Uterus (tissue), 4 donors: ENCODE measurements around the gene DLG5. TPM values are rescaled to one million over a fixed set of nuclear protein-coding genes. Genes with fewer than 3 reads are reported as not detected.

Experiments
- DNase-seq, 2 donors: peaks; one replicate each; pipeline ENCODE4 v3.0.0-alpha.2; 2019 to 2020
- H3K27ac ChIP-seq, 2 donors: fragments of 200-600 bp; sonication (generic); 1 replicate in 1 of 2; 2 replicates in 1 of 2; pipeline ENCODE4 v1.5.1; 2016 to 2018
- H3K27me3 ChIP-seq, 2 donors: fragments of 200-600 bp; sonication (generic); one replicate each; pipeline ENCODE4 v1.5.1; 2018 to 2019; ENCODE audit warnings: control low read depth in 1 of 2
- H3K36me3 ChIP-seq, 2 donors: fragments of 200-600 bp; sonication (generic); one replicate each; pipeline ENCODE4 v1.5.1; 2019; ENCODE audit warnings: control low read depth in 1 of 2
- H3K4me1 ChIP-seq, 2 donors: fragments of 200-600 bp; sonication (generic); one replicate each; pipeline ENCODE4 v1.5.1; 2018 to 2019; ENCODE audit warnings: control low read depth in 1 of 2
- H3K4me3 ChIP-seq, 2 donors: fragments of 200-600 bp; sonication (generic); 1 replicate in 1 of 2; 2 replicates in 1 of 2; pipeline ENCODE4 v1.5.1; 2018 to 2019; ENCODE audit warnings: mild to moderate bottlenecking in 1 of 2
- H3K9me3 ChIP-seq, 2 donors: fragments of 200-600 bp; sonication (generic); one replicate each; pipeline ENCODE4 v1.5.1; 2019; ENCODE audit warnings: control low read depth in 1 of 2
- POLR2A ChIP-seq, 2 donors: fragments of 450-650 bp; IDR thresholded peaks; one replicate each; pipeline ENCODE4 v1.6.1; 2016; ENCODE audit warnings: antibody characterized with exemption in 2 of 2, mild to moderate bottlenecking in 1 of 2, moderate library complexity in 1 of 2
- intact Hi-C: fragments of 100-400 bp; cut with DNase I; formaldehyde crosslinking; loops from one replicate; pipeline ENCODE4 v1.15.1; 2023; ENCODE audit warnings: low total_unique reads
- total RNA-seq, 4 donors: library from RNA; depleted of rRNA in 3 of 4; stranded (reverse); fragments of >200 nt in 3 of 4; gene quantifications; one replicate each; pipeline versions ENCODE4 v1.1.0 to v1.2.4, GENCODE V29; 2014 to 2023
- TF ChIP-seq, protein P1 (sequence below), 4 experiments: fragments of 200-600 bp in 2 of 4; fragments of 450-650 bp in 2 of 4; sonication (generic) in 2 of 4; IDR thresholded peaks; one replicate each; pipeline ENCODE4 v1.5.1; 2016 to 2019; ENCODE audit warnings: antibody characterized with exemption in 4 of 4, mild to moderate bottlenecking in 2 of 4, moderate library complexity in 1 of 4
- donor health status: DM: yes; HTN: yes; CAD: no.

Gene DLG5
- total RNA-seq, 4 donors from 2014 or later: 27.1 to 72.6 (median 46.5) TPM

- Histone ChIP-seq H3K4me1 (peaks cover 15 to 39% of the 10 kb centered on the region in 2 donors), H3K27ac (peak overlapping the region; percentile 75 to 82)
- intact Hi-C loops: no loop called here
Measured at GRCh38 chr10:77874872-77875271, 51.7 kb downstream of the DLG5 start.

DNA sequence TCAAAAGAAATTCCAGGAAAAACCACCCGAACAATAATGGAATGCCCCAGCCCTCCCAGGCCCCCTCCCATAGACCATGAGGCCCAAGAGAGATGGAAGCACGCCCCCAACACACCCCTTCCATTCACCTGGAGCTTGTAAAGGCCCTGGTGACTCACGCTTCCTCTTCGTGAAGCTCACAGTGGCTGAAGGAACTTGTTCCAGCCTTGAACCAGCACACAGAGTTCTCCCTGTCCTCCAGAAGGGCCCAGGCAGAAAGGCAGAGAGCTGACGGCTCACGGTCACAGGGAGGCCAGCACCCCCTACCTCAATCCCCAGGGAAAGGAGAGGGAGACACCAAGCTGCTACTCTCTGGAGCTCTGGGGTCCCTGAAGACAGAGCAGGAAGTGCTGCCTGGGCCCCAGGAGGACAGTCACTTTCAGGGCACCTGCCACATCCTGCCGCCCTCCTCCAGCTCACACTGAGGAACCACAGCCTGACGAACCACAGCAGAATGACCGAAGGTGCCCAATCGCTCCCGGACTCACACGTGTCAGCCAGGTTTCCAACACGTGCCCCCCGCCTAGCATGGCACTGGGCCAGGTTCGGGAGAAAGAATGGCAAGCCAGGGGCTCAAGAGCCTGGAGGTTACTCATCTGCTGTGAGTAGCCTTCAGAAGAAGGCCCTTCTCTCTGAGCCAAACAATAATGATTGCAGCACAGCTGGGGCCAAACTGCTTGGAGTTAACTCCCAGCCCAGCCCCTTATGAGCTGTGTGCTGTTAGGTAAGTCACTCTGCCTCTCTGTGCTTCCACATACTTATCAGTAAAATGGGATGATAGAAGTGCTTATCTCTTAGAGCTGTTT, 52.8 kb downstream of the DLG5 start:
- Histone ChIP-seq H3K27ac (peak overlapping the region; percentile 75 to 82), H3K9me3 (no peaks in the 10 kb centered on the region), H3K4me3 (no peak overlapping the region), H3K36me3 (no peaks in the 10 kb centered on the region), H3K4me1 (peaks cover 15 to 37% of the 10 kb centered on the region in 2 donors), H3K27me3 (no peaks in the 10 kb centered on the region)
- intact Hi-C loops: no loop called here
- peak; percentile 69 for DNase-seq
- no peak for TF ChIP-seq POLR2A (IDR thresholded peaks at IDR 0.05)
- TF ChIP-seq, protein P1, sequence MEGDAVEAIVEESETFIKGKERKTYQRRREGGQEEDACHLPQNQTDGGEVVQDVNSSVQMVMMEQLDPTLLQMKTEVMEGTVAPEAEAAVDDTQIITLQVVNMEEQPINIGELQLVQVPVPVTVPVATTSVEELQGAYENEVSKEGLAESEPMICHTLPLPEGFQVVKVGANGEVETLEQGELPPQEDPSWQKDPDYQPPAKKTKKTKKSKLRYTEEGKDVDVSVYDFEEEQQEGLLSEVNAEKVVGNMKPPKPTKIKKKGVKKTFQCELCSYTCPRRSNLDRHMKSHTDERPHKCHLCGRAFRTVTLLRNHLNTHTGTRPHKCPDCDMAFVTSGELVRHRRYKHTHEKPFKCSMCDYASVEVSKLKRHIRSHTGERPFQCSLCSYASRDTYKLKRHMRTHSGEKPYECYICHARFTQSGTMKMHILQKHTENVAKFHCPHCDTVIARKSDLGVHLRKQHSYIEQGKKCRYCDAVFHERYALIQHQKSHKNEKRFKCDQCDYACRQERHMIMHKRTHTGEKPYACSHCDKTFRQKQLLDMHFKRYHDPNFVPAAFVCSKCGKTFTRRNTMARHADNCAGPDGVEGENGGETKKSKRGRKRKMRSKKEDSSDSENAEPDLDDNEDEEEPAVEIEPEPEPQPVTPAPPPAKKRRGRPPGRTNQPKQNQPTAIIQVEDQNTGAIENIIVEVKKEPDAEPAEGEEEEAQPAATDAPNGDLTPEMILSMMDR (IDR thresholded peaks at IDR 0.05): no peak

More at GRCh38 chr10:77874872-77875271, 51.7 kb downstream of the DLG5 start:
- Histone ChIP-seq H3K27me3 (no peaks in the 10 kb centered on the region), H3K4me3 (no peak overlapping the region), H3K9me3 (no peaks in the 10 kb centered on the region), H3K36me3 (no peaks in the 10 kb centered on the region)
- DNase-seq: no peak
- TF ChIP-seq POLR2A (IDR thresholded peaks at IDR 0.05): no peak
- TF ChIP-seq, protein P1 (IDR thresholded peaks at IDR 0.05): no peak

- Histone ChIP-seq H3K27me3 (no peaks in the 10 kb centered on the region), H3K27ac (peak overlapping the region; percentile 75 to 82), H3K4me3 (no peak overlapping the region), H3K9me3 (no peaks in the 10 kb centered on the region), H3K36me3 (no peaks in the 10 kb centered on the region), H3K4me1 (peaks cover 15 to 30% of the 10 kb centered on the region in 2 donors)
- TF ChIP-seq, protein P1 (IDR thresholded peaks at IDR 0.05): no peak
- TF ChIP-seq POLR2A (IDR thresholded peaks at IDR 0.05): no peak
- intact Hi-C loops: no loop called here
- DNase-seq: no peak
Measured at GRCh38 chr10:77872947-77873535, 53.5 kb downstream of the DLG5 start.

GRCh38 chr10:77872151-77872946, 54.2 kb downstream of the DLG5 start:
- peak; percentile 66 to 74 for DNase-seq
- H3K4me1 ChIP-seq: peaks cover 9 to 25% of the 10 kb centered on the region in 2 donors
- TF ChIP-seq, protein P1 (IDR thresholded peaks at IDR 0.05): no peak
- TF ChIP-seq POLR2A (IDR thresholded peaks at IDR 0.05): no peak
- H3K4me3 ChIP-seq: no peak overlapping the region
- peak overlapping the region; percentile 75 to 82 for H3K27ac ChIP-seq
- intact Hi-C loops: no loop called here
- H3K27me3 ChIP-seq: no peaks in the 10 kb centered on the region
- H3K9me3 ChIP-seq: no peaks in the 10 kb centered on the region
- no peaks in the 10 kb centered on the region for H3K36me3 ChIP-seq
